ENCODE measurements around the gene EXT2.

DNA sequence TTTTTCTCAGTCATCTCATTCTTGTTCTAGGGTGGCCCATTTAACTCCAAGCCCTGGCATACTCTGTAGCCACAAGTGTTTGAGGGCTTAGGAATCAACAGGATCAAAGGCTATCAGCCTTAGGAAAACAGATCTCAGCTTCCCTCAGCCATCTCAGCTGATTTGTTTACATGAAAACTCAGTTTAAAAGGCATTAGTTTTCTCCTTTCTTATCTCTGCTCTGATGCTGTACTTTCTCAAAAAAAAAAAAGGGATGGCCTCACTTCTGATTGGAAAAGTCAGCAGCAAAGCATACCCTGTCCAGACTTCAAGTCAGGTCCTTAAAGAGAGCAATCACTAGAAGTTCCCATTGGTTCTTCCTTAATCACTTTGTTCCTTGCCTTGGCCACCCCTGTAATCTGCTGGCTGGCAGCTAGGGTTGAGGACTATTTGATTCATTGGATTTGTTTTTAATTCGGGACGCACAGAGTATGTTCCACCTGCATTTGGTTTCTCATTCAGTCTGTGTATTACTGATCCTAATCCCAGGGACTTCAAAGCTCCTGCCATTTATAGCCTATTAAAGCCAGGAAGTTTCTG is 102.8 kb downstream of the EXT2 start:
- TF ChIP-seq, protein P1, sequence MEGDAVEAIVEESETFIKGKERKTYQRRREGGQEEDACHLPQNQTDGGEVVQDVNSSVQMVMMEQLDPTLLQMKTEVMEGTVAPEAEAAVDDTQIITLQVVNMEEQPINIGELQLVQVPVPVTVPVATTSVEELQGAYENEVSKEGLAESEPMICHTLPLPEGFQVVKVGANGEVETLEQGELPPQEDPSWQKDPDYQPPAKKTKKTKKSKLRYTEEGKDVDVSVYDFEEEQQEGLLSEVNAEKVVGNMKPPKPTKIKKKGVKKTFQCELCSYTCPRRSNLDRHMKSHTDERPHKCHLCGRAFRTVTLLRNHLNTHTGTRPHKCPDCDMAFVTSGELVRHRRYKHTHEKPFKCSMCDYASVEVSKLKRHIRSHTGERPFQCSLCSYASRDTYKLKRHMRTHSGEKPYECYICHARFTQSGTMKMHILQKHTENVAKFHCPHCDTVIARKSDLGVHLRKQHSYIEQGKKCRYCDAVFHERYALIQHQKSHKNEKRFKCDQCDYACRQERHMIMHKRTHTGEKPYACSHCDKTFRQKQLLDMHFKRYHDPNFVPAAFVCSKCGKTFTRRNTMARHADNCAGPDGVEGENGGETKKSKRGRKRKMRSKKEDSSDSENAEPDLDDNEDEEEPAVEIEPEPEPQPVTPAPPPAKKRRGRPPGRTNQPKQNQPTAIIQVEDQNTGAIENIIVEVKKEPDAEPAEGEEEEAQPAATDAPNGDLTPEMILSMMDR (IDR thresholded peaks at IDR 0.05): no peak
- TF ChIP-seq POLR2A (IDR thresholded peaks at IDR 0.05): no peak

All from testis (tissue), 2 donors.